Right lobe of liver (tissue), 6 donors: ENCODE results near the gene CBLN2. TPM values are rescaled to one million over a fixed set of nuclear protein-coding genes. Genes with fewer than 3 reads are reported as not detected.

Source experiments
- ATAC-seq, 4 donors: fragments of 200-7000 bp; cut with Tn5 transposase; one replicate each; pipeline ENCODE4 v1.9.1; 2020; ENCODE audit warnings: mild to moderate bottlenecking in 4 of 4, moderate library complexity in 4 of 4
- DNase-seq, 3 donors: peaks; one replicate each; pipeline ENCODE4 v3.0.0-alpha.2; 2020
- H3K27ac ChIP-seq, 3 donors: fragments of 200-600 bp; one replicate each; pipeline ENCODE4 v1.8.0; 2022
- H3K27me3 ChIP-seq, 2 donors: fragments of 200-600 bp; one replicate each; pipeline ENCODE4 v1.8.0; 2022
- H3K36me3 ChIP-seq, 4 donors: fragments of 200-600 bp; sonication (generic) in 1 of 4; one replicate each; pipeline versions ENCODE4 v1.5.1 to v1.8.0; 2017 to 2022; ENCODE audit warnings: control low read depth in 1 of 4
- H3K4me1 ChIP-seq, 4 donors: fragments of 200-600 bp; sonication (generic) in 1 of 4; one replicate each; pipeline versions ENCODE4 v1.5.1 to v1.8.0; 2017 to 2022; ENCODE audit warnings: control low read depth in 1 of 4
- H3K4me3 ChIP-seq, 3 donors: fragments of 200-600 bp; one replicate each; pipeline ENCODE4 v1.8.0; 2022
- H3K9me3 ChIP-seq, 4 donors: fragments of 200-600 bp; sonication (generic) in 1 of 4; one replicate each; pipeline versions ENCODE4 v1.5.1 to v1.8.0; 2017 to 2022; ENCODE audit warnings: control low read depth in 1 of 4
- POLR2A ChIP-seq: fragments of 450-650 bp; IDR thresholded peaks from one replicate; pipeline ENCODE4 v1.6.1; 2017; ENCODE audit warnings: antibody characterized with exemption, mild to moderate bottlenecking
- WGBS: methylation state at CpG from one replicate; pipeline ENCODE4 v1.1.6; 2018; ENCODE audit warnings: low coverage, low lambda C conversion rate; ENCODE audit not compliant: insufficient coverage; ENCODE audit errors: missing lambda C conversion rate; 5-methylcytosine and 5-hydroxymethylcytosine counted together
- intact Hi-C, 2 donors: fragments of 100-400 bp; cut with DNase I; formaldehyde crosslinking; loops; one replicate each; pipeline versions ENCODE4 v1.11.2 to v1.14.1; 2022
- long read RNA-seq: library from polyadenylated mRNA; unstranded; transcript quantifications from one replicate; pipeline ENCODE4 v2.0.0, GENCODE V29; 2019
- total RNA-seq, 6 experiments: library from RNA; depleted of rRNA in 2 of 6; stranded (reverse); fragments of >200 nt in 2 of 6; fragmentation: NEBNext Ultra II Directional in 3 of 6; extraction: Animal tissue kit (Norgen Biotek cat#: 25700) in 3 of 6; gene quantifications; one replicate each; pipeline versions ENCODE4 v1.1.0 to v1.2.4, GENCODE V29; 2016 to 2023
- TF ChIP-seq, protein P1 (sequence below), 4 donors: fragments of 200-600 bp in 3 of 4; fragments of 450-650 bp in 1 of 4; IDR thresholded peaks; one replicate each; pipeline versions ENCODE4 v1.5.1 to v1.8.0; 2016 to 2022; ENCODE audit warnings: antibody characterized with exemption in 4 of 4, mild to moderate bottlenecking in 2 of 4
- donor health status: DM: no; HTN: yes; CAD: no.
- donor health status: DM: no; HTN: no; CAD: no.
- donor health status: DM: no; HTN: no; CAD: no.
- donor health status: DM: no; HTN: yes; CAD: no.
- donor health status: DM: no; HTN: yes; CAD: no.

CBLN2 gene
- under 1 TPM in 1 of 6 experiments, not detected in 5; 0.35 TPM for total RNA-seq
- long read RNA-seq: 0 reads

DNA sequence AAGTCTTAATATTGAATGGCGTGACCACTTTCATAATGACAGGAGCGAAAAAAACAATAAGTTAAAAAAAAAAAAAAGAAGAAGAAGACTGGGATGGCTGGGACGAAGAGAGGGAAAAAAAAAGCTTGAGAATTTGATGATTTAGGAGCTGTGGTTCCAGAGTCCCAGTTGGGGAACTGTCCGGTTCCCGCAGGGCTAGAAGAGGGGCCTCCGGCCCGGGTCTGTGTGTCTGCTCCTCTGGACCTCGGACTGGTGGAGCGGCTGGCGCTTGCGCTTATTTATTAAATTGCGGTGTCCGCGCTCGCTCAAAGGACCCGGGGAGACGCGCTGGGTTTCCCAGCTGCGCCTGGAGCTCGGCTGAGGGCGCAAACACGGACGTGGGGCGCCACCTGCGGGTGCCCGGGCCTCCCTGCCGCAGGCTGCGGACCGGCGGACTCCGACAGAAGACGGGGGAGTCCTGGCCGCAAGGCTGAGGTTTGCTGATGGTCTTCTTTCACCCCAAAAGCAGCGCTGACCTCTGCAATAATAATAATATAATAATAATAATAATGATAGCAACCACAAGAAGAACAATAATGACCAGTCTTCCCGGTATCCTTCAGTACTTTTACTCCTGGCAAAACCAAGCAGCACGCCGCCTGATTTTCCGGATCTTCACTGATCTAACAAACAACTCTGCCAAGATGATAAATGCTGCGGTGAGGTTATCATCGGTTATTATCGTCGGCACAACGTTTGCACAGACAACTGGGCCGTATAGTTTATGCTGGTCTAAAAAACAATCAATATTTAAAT lies at the start of gene CBLN2:
CBLN2 (minus strand) TSS at position 251 of the 795 bp plus-strand sequence. CDS start 2,182 bp downstream, outside the sequence.
- Histone ChIP-seq H3K9me3 (no peaks in the 10 kb centered on the region), H3K4me1 (peaks cover 0 to 20% (median 0%) of the 10 kb centered on the region in 4 donors), H3K27ac (no peak within 1 kb of the TSS), H3K36me3 (no peaks in the 10 kb centered on the region), H3K4me3 (peak within 1 kb of the TSS in 1 of 3 donors; percentile 13), H3K27me3 (peaks cover 0 to 4% of the 10 kb centered on the region in 2 donors)
- TF ChIP-seq, protein P1, sequence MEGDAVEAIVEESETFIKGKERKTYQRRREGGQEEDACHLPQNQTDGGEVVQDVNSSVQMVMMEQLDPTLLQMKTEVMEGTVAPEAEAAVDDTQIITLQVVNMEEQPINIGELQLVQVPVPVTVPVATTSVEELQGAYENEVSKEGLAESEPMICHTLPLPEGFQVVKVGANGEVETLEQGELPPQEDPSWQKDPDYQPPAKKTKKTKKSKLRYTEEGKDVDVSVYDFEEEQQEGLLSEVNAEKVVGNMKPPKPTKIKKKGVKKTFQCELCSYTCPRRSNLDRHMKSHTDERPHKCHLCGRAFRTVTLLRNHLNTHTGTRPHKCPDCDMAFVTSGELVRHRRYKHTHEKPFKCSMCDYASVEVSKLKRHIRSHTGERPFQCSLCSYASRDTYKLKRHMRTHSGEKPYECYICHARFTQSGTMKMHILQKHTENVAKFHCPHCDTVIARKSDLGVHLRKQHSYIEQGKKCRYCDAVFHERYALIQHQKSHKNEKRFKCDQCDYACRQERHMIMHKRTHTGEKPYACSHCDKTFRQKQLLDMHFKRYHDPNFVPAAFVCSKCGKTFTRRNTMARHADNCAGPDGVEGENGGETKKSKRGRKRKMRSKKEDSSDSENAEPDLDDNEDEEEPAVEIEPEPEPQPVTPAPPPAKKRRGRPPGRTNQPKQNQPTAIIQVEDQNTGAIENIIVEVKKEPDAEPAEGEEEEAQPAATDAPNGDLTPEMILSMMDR (IDR thresholded peaks at IDR 0.05): peak; percentile 53 to 79 (median 64)
- TF ChIP-seq POLR2A: no peak
- 7% methylated on average over 24 of the region's 44 CpGs for WGBS
- intact Hi-C loops: no loop called here
- peak; percentile 51 to 66 (median 57) for DNase-seq
- ATAC-seq: peak; percentile 90 to 96 (median 93)

DNA sequence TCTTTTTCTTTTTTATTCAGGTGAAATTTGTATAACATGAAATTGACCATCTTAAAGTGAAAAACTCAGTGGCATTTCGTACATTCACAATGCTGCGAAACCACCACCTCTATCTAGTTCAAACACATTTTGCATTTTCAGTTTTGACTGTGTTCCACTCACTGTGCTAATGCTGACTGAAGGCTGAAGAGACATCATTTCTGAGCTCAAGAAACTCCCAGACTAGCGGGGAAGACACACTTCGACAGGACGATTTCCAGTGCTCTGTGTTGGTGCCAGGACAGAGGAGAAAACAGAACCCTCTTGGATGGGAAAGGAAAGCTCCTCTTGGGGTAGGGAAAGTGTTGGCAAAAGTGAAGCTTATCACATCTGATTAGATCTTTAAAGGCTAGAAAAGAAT lies 44.2 kb upstream of the CBLN2 start:
- no peak overlapping the region for H3K27ac ChIP-seq
- H3K27me3 ChIP-seq: no peaks in the 10 kb centered on the region
- DNase-seq: no peak
- no peak for ATAC-seq
- intact Hi-C loops: no loop called here
- no peaks in the 10 kb centered on the region for H3K36me3 ChIP-seq
- no peak for TF ChIP-seq POLR2A
- TF ChIP-seq, protein P1 (IDR thresholded peaks at IDR 0.05): no peak
- no peaks in the 10 kb centered on the region for H3K4me1 ChIP-seq
- no peak overlapping the region for H3K4me3 ChIP-seq
- WGBS: 42% methylated on average over 5 of the region's 5 CpGs
- H3K9me3 ChIP-seq: no peaks in the 10 kb centered on the region

DNA sequence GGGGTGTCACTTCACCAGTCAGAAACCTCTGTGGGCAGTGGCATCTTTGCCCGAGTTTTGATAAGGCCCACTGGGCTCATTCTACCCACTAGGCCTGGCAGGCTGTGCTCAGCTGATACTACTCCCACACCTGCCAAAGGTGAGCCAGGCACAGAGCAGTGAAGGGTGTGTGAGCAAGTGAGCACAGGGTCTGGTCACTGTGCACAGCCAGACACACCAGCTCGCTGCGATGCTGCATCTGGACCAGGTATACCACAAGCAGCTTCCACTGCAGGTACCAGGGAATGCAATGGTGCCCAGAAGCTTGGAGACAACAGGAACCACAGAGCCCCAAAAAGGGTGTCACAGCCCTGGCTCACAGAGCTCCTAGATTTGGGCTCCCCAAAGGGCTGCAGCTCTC lies 40.6 kb upstream of the CBLN2 start:
- Histone ChIP-seq H3K4me3 (no peak overlapping the region), H3K36me3 (no peaks in the 10 kb centered on the region), H3K9me3 (no peaks in the 10 kb centered on the region), H3K27ac (no peak overlapping the region), H3K4me1 (no peaks in the 10 kb centered on the region), H3K27me3 (no peaks in the 10 kb centered on the region)
- WGBS: 13% methylated on average over 1 of the region's 3 CpGs
- intact Hi-C loops: no loop called here
- TF ChIP-seq POLR2A: no peak
- TF ChIP-seq, protein P1 (IDR thresholded peaks at IDR 0.05): no peak
- no peak for DNase-seq
- ATAC-seq: peak in 1 of 4 donors; percentile 26

DNA sequence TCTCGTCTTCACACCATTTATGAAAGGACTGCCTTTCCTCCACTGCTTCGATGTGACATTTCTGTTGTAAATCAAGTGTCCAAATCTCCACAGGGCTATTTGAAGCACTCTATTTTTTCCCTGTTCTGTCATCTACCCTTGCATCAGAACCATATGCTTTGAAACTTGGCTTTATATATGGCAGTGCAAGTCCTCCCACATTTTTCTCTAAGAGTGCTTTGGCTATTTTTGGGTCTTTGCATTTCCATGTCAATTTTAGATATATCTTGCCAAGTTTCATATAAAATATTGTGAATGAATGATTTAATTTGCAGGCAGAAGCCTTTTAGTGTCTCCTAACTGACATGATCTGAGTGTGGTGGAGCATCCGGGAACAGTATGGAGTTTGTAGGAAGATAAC lies 37.8 kb upstream of the CBLN2 start:
- intact Hi-C loops: no loop called here
- DNase-seq (no peak), ATAC-seq (no peak)
- Histone ChIP-seq H3K9me3 (no peaks in the 10 kb centered on the region), H3K4me1 (no peaks in the 10 kb centered on the region), H3K27ac (no peak overlapping the region), H3K4me3 (no peak overlapping the region), H3K27me3 (no peaks in the 10 kb centered on the region), H3K36me3 (no peaks in the 10 kb centered on the region)
- no peak for TF ChIP-seq POLR2A
- TF ChIP-seq, protein P1 (IDR thresholded peaks at IDR 0.05): no peak
- WGBS: 60% methylated on average over 3 of the region's 3 CpGs
